Measurements from ENCODE around the gene PLBD2.

The PLBD2 gene, protein sequence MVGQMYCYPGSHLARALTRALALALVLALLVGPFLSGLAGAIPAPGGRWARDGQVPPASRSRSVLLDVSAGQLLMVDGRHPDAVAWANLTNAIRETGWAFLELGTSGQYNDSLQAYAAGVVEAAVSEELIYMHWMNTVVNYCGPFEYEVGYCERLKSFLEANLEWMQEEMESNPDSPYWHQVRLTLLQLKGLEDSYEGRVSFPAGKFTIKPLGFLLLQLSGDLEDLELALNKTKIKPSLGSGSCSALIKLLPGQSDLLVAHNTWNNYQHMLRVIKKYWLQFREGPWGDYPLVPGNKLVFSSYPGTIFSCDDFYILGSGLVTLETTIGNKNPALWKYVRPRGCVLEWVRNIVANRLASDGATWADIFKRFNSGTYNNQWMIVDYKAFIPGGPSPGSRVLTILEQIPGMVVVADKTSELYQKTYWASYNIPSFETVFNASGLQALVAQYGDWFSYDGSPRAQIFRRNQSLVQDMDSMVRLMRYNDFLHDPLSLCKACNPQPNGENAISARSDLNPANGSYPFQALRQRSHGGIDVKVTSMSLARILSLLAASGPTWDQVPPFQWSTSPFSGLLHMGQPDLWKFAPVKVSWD

DNA sequence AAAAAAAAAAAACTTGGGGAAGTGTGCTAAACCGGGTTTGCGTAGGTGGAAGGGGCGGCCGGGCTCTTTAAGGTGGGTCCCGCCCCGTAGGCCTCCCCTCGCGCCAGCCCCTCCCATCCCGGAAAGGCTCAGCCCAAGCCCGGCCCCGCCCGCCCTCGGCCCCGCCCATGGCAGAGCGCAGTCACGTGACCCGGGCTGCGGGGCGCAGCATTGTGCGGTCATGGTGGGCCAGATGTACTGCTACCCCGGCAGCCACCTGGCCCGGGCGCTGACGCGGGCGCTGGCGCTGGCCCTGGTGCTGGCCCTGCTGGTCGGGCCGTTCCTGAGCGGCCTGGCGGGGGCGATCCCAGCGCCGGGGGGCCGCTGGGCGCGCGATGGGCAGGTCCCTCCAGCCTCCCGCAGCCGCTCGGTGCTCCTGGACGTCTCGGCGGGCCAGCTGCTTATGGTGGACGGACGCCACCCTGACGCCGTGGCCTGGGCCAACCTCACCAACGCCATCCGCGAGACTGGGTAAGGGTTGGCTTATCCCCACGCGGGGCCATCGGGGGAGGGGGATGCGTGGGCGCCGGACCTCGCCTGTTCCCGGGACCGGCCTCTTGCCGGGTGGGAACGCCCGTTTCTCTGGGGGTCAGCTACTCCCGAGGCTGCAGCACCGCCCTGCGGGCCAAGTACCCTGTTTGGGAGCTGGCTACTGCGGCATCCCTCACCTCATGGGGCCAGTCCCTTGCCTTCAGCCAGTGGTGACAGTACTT lies at the start of gene PLBD2:
PLBD2 (plus strand) TSS at position 207 of the 752 bp plus-strand sequence; CDS start at position 221, 14 bp downstream.
- no peak for DNase-seq (ENCODE audit: low read depth, low spot score)

DNA sequence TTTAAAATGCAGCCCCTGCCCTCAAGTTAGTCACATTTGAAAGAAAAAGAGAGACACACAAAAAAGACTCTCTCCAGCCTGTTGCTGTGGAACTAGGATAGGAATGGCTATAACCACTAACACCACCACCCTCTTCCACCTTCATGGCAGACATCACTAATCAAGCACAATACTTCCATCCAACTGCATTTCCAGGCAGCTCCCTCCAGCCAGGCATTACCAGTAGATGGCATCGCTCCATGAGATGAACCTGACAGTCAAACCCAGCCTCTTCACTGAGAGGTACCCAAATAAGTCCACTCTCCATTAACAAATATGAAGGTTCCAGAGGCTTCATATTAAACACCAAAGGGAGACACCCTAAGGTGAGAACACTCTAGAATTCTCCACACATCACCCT lies 47.9 kb upstream of the PLBD2 start:
- no peak for DNase-seq (ENCODE audit: low read depth, low spot score)

DNA sequence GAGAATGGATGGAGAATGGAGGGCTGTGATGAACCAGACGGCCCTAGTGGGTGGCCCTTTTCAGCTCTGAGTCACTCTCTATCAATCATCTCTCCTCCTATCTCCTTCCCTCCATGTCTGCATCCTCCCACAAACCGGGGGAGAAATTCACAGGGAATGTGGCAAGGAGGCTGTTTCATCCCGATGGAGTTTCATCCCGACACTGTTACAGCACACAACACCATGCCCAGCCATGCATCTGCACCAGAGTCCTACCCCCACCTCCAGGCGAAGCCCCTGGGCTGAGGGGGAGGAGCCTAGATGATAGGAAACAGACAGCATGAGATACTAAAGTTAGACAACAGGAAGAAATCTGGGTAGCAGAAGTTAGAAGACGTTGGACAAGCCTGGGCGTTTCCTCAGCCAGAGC lies 44.3 kb upstream of the PLBD2 start:
- no peak for DNase-seq (ENCODE audit: low read depth, low spot score)

DNA sequence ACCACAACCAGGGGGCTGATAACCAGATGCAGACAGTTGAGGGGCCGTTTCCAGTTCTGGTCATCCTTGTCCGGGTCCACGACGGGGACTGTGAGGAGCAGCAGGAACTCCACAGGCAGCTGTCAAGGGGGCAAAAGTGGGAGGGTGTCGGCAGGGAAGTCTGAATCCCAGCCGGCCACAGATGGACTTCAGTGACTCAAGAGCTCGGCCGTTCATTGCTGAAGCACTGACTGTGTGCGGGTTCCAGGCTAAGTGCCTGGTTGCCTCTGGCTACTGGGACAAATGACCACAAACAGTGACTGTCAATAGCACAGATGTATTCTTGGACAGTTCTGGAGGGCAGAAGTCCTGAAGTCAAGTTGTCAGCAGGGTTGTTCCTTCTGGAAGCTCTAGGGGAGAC lies 43.0 kb upstream of the PLBD2 start:
- no peak for DNase-seq (ENCODE audit: low read depth, low spot score)

DNA sequence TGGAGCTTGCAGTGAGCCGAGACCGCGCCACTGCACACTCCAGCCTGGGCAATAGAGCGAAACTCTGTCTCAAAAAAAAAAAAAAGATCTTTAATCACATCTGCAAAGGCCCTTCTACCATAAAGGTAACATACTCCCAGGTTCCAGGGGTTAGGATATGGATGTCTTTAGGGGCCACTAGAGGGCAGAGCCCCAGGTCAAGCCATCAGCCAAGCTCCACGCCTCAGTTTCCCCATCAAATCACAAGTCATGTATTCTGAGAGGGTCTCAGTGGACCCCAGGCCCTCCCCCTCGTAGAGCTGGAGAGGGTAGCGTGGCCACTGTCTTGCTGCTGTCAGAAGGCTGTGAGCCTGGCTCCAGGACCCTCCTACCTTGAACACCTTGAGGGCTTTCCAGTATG lies 42.2 kb upstream of the PLBD2 start:
- no peak for DNase-seq (ENCODE audit: low read depth, low spot score)

DNA sequence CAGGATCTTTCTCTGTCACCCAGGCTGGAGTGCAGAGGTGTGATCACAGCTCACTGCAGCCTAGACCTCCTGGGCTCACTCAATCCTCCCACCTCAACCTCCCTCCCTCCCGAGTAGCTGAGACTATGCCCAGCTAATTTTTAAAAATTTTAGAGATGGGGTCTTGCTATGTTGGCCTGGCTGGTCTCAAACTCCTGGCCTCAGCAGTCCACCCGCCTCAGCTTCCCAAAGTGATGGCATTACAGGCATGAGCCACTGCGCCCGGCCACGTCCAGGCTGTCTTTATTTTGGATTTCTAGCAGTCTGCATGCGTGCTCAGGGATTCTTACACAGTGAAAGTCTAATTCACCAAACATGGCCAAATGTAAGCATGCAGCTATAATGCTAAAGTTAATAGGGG lies 41.3 kb upstream of the PLBD2 start:
- DNase-seq (ENCODE audit: low read depth, low spot score): no peak

DNA sequence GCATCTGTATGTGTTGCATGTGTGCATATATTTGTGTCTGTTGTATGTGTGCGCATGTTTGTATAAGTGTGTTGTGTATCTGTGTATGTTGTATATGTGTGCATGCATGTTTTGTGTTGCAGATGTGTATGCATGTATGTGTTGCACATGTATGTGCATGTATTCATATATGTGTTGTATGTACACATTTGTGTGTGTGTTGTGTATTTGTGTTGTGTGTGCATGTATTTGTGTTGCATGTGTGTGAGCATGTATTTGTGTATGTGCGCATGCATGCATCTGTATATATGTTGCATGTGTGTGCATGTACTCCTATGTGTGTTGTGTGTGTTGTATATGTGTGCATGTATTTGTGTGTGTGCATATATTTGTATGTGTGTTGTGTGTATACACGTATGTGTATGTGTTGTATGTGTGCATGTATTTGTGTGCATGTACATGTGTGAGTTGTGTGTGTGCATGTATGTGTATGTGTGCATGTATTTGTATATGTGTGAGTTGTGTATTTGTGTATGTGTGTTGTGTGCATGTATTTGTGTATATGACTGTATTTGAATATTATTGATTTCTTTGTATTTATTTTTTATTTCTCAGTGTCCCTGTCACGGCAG lies 40.2 kb upstream of the PLBD2 start:
- no peak for DNase-seq (ENCODE audit: low read depth, low spot score)

DNA sequence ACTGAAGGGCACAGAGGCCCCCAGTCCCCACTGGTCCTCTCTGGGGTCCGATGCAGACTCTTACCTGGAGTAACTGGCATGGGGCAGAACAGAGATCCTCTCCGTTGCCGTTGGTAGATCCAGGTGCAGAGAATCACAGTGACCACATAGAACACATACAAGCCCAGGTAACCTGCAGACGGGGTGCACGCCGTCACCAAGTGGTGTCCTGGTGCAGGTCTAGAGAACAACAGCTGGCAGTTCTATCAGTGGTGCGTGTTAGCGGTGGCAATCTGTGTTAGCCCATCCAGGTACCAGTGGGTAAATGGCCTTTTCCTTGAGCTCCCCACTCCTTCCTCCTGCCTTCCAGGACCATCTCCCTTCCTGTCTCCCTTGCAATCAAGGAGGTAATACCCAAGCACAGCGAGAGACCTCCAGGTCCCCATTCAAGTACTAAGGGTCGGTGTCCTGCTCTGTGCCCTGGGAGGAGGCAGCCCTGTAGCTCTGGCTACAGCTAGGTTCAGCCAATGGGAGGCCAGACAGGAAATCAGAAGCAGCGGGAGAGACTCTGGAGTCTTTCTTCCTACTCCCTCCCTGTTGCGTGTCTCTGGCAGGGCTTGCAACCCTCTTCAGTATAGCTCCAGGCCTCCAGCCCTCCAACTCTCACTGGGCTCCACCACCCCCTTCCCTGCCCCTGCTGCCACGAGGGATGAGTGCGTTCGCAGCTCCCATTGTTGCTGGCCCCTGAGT lies 39.3 kb upstream of the PLBD2 start:
- DNase-seq (ENCODE audit: low read depth, low spot score): no peak

DNA sequence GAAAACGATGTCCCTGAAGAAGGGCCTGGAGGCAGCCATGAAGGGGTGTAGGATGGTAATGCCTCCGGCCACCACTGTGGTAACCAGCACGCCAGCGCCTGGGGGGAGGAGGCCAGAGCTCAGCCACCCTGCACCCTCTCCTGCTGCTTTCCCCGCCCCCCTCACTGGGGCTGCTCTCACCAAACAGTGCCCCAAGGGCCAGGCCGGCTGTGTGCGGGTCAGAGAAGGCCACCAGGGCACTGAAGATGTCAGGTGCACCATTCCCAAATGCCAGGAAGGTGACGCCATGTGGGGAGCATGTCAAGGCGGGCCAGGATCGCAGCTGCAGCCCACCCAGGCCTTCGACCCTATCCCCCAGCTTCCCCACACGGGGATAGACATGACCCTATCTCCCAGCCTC lies 38.0 kb upstream of the PLBD2 start:
- no peak for DNase-seq (ENCODE audit: low read depth, low spot score)

DNA sequence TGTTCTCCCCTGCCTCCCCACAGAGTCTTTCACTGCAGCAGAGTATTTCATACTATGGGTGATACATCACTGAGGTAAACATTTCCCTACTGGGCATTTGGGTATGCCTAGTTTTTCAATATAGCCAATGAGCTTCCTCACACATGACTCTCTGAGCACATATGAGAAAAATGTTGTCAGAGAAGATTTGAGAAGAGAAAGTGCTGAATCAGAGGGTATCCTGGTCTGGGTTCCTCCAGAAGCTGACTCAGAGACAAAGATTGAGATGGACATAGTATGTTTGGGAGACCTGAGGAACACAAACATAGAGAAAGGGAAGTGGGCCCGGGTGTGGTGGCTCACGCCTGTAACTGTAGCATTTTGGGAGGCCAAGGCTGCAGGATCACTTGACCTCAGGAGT lies 36.0 kb upstream of the PLBD2 start:
- no peak for DNase-seq (ENCODE audit: low read depth, low spot score)

DNA sequence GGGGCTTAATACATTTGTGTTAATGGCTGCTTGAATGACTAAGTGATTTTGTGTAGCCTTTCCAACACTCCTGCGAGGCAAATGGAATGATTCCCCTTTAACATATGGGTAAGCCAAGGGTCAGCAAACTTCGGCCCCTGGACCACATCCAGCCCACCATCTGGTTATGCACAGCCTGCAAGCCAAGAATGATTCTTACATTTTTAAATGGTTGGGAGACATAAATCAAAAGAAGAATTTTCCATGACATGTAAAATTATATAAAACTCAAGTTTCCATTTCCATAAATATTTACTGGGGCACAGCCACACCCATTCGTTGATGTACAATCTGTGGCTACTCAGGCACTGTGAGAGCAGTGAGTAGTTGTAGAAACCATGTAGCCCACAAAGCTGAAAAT lies 32.5 kb upstream of the PLBD2 start:
- no peak for DNase-seq (ENCODE audit: low read depth, low spot score)

DNA sequence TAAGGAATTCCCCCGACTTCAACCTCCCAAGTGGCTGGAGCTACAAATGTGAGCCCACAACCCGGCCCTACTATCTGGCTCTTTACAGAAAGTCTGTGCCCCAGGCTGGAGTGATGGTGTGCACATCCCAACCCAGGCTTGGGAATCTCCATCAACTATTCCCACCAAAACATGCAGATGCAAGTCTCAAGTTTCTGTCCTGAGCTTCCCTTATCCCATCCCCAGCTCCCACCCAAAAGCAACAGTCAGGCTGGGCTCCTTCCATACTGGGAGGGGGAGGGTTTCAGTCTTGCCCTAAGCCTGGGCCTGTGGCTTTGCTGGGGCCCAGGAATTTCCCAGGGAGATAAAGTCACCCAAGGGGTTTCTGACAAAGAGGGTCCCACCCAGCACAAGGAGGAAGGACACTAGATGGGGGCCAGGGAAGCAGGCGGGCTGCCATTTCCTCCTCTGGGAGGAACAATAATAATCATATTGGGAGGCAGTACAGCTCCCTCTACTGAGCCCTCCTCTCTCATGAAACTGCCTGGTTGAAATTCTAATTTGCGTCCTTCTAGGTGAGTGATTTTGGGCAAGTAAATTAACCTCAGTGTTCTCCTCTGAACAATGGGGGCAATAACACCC lies 31.5 kb upstream of the PLBD2 start:
- no peak for DNase-seq (ENCODE audit: low read depth, low spot score)

DNA sequence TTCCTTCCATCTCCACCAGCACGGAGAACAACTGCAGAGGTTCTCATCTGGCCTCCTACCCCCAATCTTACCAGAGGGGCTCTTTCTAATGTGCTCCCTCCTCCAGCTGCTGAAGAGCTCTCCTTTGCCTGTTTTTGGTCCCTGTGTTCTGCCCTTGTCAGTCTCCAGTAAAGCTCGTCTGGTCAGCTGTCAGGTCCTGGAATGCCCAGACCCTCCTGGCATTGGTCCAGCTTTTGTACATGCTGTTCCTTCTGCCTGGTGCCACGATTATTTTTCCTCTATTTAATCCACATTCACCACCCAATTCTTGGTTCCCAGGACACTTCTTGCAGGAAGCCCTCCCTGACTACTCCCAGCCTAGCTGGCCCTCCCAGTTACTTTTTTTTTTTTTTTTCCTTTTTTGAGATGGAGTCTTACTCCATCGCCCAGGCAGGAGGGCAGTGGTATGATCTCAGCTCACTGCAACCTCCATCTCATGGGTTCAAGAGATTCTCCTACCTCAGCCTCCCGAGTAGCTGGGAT lies 30.0 kb upstream of the PLBD2 start:
- DNase-seq (ENCODE audit: low read depth, low spot score): no peak

DNA sequence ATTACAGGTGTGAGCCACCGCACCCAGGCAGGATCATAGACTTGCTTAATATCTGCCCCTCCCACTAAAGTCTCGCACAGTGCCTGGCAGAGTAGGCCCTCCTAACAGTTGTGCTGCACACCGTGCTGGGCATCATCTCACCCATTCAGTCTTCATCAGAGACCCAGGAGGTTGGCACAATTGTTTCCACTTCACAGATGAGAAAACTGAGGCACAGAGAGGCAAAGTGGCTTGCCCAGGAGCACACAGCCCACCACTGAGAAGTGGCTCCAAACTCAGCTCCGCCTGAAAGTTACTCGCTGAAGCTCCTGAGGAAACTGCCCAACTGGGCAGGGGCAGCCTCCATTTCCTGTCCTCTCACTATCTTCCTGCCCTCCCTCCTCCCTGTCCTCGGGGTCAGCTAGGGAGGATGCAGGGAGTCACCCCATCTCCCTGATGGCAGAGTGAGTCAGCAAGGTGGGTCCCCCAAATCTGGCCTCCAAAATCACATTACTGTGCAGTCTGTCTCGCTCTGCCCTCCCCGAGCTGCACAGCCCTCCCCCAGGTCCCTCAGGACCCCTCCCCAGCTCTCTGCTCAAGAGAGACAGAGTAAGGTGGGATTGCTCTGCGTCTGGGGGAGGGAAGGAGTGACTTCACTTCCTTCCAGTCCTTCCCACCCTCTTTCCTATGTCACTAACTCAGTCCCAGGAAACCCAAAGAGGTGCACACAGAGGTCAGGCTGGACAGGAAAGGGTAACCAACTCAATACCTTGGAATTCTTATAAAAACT lies 29.2 kb upstream of the PLBD2 start:
- DNase-seq (ENCODE audit: low read depth, low spot score): no peak

DNA sequence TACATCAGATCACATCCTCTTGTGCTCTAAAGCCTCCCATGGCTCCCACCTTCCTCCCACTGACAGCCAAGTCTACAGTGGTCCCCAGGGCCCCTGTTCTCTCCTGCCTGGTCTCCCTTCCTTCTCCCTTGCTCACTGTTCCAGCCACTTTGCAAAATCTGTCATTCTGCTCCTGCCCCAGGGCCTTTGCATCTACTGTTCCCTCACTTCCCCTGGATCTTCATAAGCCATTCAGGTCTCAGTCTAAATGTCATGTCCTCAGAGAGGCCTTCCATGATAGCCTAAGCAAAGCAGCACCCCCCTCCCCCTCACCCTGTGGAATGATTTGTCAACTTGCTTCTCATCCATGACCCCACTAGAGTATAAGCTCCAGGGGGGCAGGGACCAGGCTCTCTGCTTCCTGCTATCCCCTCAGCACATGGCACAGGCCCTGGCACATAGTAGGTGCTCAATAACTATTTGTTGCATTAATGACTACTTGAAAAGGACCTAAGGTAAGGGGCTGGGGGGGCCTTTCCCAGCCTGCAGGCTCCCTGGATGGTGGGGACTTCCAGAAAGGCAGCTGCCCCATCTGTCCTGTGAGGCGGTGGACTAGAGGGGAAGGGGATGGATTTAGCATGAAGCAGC lies 28.5 kb upstream of the PLBD2 start:
- no peak for DNase-seq (ENCODE audit: low read depth, low spot score)

DNA sequence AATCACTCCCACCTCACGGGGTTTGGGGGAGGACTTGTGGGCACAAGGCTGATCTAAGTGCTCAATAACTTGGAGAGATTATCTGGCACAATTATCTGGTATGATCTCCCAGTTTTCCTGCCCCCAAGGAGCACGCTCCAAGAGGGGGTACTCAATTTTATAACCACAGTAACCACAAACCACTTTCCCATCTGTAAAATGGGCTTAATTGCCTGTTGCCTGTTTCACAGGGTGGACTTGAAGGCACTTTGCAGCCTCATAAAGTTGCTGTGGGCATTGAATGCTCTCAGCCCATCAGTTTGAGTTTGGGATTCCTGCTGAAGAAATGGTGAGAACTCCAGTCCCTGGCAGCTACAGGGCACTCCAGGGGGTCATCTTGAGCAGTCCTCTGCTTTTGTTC lies 27.9 kb upstream of the PLBD2 start:
- no peak for DNase-seq (ENCODE audit: low read depth, low spot score)

DNA sequence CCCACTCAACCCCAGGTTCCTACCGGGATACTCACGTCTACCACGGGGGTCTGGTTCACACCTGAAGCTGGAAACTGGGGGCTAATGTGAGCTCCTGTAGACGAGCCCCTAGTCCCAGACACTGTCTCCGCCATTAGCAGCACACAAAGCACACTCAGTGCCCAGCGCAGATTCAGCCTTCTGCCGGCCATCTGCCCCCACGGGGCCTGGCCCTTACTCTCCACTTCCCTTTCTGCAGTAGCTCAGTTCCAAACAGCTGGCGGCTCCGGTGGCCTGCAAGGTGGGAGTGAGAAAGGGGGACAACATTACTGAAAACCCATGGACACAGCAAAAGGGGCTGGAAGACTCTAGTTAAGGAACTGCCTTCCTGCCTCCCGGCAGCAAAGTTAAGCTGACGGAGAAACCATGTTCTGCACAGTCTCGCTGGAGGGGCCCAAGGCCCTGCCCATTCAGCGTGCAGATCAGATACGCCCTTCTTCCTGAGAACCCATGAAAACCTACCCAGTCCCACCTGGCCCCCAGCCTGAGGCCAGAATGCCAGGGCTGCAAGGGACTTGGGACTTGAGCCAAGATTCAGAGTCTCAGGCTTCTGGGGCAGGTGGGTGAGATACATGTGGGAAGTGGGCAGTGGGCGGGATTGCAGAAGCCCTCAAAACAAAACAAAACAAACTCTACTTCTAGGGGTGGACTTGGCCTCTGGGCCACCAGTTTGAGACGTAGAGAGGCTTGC lies 25.5 kb upstream of the PLBD2 start:
- DNase-seq (ENCODE audit: low read depth, low spot score): no peak

DNA sequence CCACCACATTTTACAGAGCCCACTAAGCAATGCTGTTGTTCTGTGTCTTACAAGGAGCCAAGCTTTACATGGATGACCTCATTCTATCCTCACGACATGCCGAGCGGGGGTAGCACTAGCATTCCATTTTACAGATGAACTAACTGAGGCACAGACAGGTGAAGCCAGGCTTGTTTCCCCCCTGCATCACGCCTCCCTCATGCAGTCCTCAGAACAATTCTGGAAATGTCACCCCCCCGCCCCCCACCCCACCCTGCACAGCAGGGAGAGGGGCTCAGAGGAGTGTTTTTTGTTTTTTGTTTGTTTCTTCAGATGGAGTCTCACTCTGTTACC lies 25.0 kb upstream of the PLBD2 start:
- no peak for DNase-seq (ENCODE audit: low read depth, low spot score)

Measured in iPS DF 19.7 (cell line).